Sciatic nerve (tissue), 2 donors: Measurements from ENCODE around the gene MYOCD. TPM values are rescaled to one million over a fixed set of nuclear protein-coding genes. Genes with fewer than 3 reads are reported as not detected.

Experiments
- ATAC-seq: fragments of 200-7000 bp; cut with Tn5 transposase; one replicate; pipeline ENCODE4 v1.9.1; 2020; ENCODE audit warnings: mild to moderate bottlenecking, moderate library complexity
- DNase-seq: peaks from one replicate; pipeline ENCODE4 v3.0.0-alpha.2; 2020; ENCODE audit warnings: low spot score
- intact Hi-C: fragments of 100-400 bp; cut with DNase I; formaldehyde crosslinking; loops from one replicate; pipeline ENCODE4 v1.14.2; 2022
- total RNA-seq: library from RNA; stranded (reverse); fragmentation: NEBNext Ultra II Directional; extraction: Animal tissue kit (Norgen Biotek cat#: 25700); gene quantifications from one replicate; pipeline ENCODE4 v1.2.1, GENCODE V29; 2021
- donor health status: DM: no; HTN: no; CAD: no.
- donor health status: DM: no; HTN: no; CAD: no.

MYOCD gene
- total RNA-seq, 1 donor from 2014 or later, result 2.1 TPM

GRCh38 chr17:12640364-12640763 is 25.3 kb upstream of the MYOCD start:
- ATAC-seq (no peak), DNase-seq (no peak)
- intact Hi-C loops, result no loop called here

GRCh38 chr17:12641084-12641483 is 24.6 kb upstream of the MYOCD start:
- no peak for DNase-seq
- intact Hi-C loops, result no loop called here
- ATAC-seq, result no peak

- intact Hi-C loops, result no loop called here
- ATAC-seq, result no peak
- DNase-seq, result no peak
These were observed 23.7 kb upstream of the MYOCD start for GRCh38 chr17:12642034-12642433.

GRCh38 chr17:12643822-12644221 is 21.9 kb upstream of the MYOCD start:
- ATAC-seq (no peak), DNase-seq (no peak)
- intact Hi-C loops, result no loop called here

GRCh38 chr17:12644623-12645022 is 21.1 kb upstream of the MYOCD start:
- no peak for DNase-seq
- intact Hi-C loops, result no loop called here
- ATAC-seq, result no peak

- no peak for ATAC-seq
- no peak for DNase-seq
- intact Hi-C loops, result no loop called here
These were observed 18.8 kb upstream of the MYOCD start for GRCh38 chr17:12646761-12647422.

GRCh38 chr17:12648498-12648897 is 17.2 kb upstream of the MYOCD start:
- ATAC-seq, result no peak
- intact Hi-C loops, result no loop called here
- DNase-seq, result no peak

- no peak for DNase-seq
- intact Hi-C loops, result no loop called here
- no peak for ATAC-seq
These were observed 9.8 kb upstream of the MYOCD start for GRCh38 chr17:12655936-12656335.

- ATAC-seq (no peak), DNase-seq (no peak)
- intact Hi-C loops, result no loop called here
These were observed 9.3 kb upstream of the MYOCD start for GRCh38 chr17:12656354-12656753.

GRCh38 chr17:12659500-12659899 is 6.2 kb upstream of the MYOCD start:
- ATAC-seq, result no peak
- intact Hi-C loops, result no loop called here
- DNase-seq, result no peak

- DNase-seq, result no peak
- intact Hi-C loops, result loop anchor here (10.0 kb wide), 2 partner anchors 399 to 441 kb away; no protein-coding TSS in a partner anchor
These were observed 1.4 kb upstream of the MYOCD start for GRCh38 chr17:12664252-12664651.

GRCh38 chr17:12664894-12665262 is 812 bp upstream of the MYOCD start:
- no peak for ATAC-seq
- DNase-seq, result no peak
- intact Hi-C loops, result loop anchor here (10.0 kb wide), 2 partner anchors 400 to 440 kb away; no protein-coding TSS in a partner anchor

More at GRCh38 chr17:12664252-12664651, 1.4 kb upstream of the MYOCD start:
- no peak for ATAC-seq

GRCh38 chr17:12666718-12667117 is 1.0 kb downstream of the MYOCD start:
- ATAC-seq (no peak), DNase-seq (no peak)
- intact Hi-C loops, result loop anchor here (10.0 kb wide), 2 partner anchors 402 to 438 kb away; no protein-coding TSS in a partner anchor

- DNase-seq (no peak), ATAC-seq (peak; percentile 63)
- intact Hi-C loops, result loop anchor here (10.0 kb wide), 2 partner anchors 403 to 437 kb away; no protein-coding TSS in a partner anchor
These were observed 1.7 kb downstream of the MYOCD start for GRCh38 chr17:12667299-12667958.

- DNase-seq, result no peak
- ATAC-seq, result no peak
- intact Hi-C loops, result no loop called here
These were observed 6.2 kb downstream of the MYOCD start for GRCh38 chr17:12671906-12672305.

GRCh38 chr17:12672947-12673346 is 7.3 kb downstream of the MYOCD start:
- intact Hi-C loops, result no loop called here
- no peak for ATAC-seq
- DNase-seq, result no peak

- no peak for ATAC-seq
- intact Hi-C loops, result no loop called here
- DNase-seq, result no peak
These were observed 8.1 kb downstream of the MYOCD start for GRCh38 chr17:12673788-12674187.

GRCh38 chr17:12680407-12680897 is 14.8 kb downstream of the MYOCD start:
- ATAC-seq (no peak), DNase-seq (no peak)
- intact Hi-C loops, result no loop called here

- intact Hi-C loops, result no loop called here
- no peak for DNase-seq
- ATAC-seq, result no peak
These were observed 15.3 kb downstream of the MYOCD start for GRCh38 chr17:12680993-12681392.

- no peak for DNase-seq
- intact Hi-C loops, result no loop called here
- no peak for ATAC-seq
These were observed 17.6 kb downstream of the MYOCD start for GRCh38 chr17:12683299-12683698.
